HepG2 (cell line): ENCODE measurements around the gene PSMB11. TPM values are rescaled to one million over a fixed set of nuclear protein-coding genes. Genes with fewer than 3 reads are reported as not detected.

ENCODE experiments used
- ASH2L ChIP-seq: fragments of 300-600, 200-600 bp; sonication (generic); IDR thresholded peaks from 2 replicates; pipeline ENCODE4 v1.7.0; 2017; ENCODE audit warnings: low read depth, mild to moderate bottlenecking, moderate library complexity, mixed read lengths, low read length; ENCODE audit not compliant: insufficient read length
- BRD4 ChIP-seq: sonication (generic); formaldehyde crosslinking; IDR thresholded peaks from 2 replicates; pipeline ENCODE4 v1.4.0; 2020; ENCODE audit warnings: missing genetic modification reagents
- ETS1 ChIP-seq: sonication (generic); formaldehyde crosslinking; IDR thresholded peaks from 2 replicates; pipeline ENCODE4 v1.4.0; 2020; ENCODE audit warnings: missing genetic modification reagents
- GLMP ChIP-seq: sonication (generic); formaldehyde crosslinking; IDR thresholded peaks from 2 replicates; pipeline ENCODE4 v1.9.0; 2021; ENCODE audit warnings: missing genetic modification reagents, mild to moderate bottlenecking, borderline replicate concordance
- IRF1 ChIP-seq: sonication (generic); formaldehyde crosslinking; IDR thresholded peaks from 2 replicates; pipeline ENCODE4 v1.4.0; 2020; ENCODE audit warnings: low read depth, mild to moderate bottlenecking, missing genetic modification reagents
- KAT8 ChIP-seq: IDR thresholded peaks from 2 replicates; pipeline ENCODE4 v1.6.1; 2016; ENCODE audit warnings: missing genetic modification reagents, missing compliant biosample characterization
- KDM3A ChIP-seq: IDR thresholded peaks from 2 replicates; pipeline ENCODE4 v1.6.1; 2018; ENCODE audit warnings: low read depth, missing compliant biosample characterization
- MAFG ChIP-seq: sonication (generic); formaldehyde crosslinking; IDR thresholded peaks from 2 replicates; pipeline ENCODE4 v1.5.1; 2020; ENCODE audit warnings: mild to moderate bottlenecking, missing genetic modification reagents
- MEIS1 ChIP-seq: sonication (generic); formaldehyde crosslinking; IDR thresholded peaks from 2 replicates; pipeline ENCODE4 v1.9.0; 2021; ENCODE audit warnings: mild to moderate bottlenecking, missing genetic modification reagents, moderate library complexity, borderline replicate concordance
- MZF1 ChIP-seq: sonication (generic); formaldehyde crosslinking; IDR thresholded peaks from 2 replicates; pipeline ENCODE4 v1.8.1; 2023; ENCODE audit warnings: mild to moderate bottlenecking, missing genetic modification reagents, borderline replicate concordance
- NONO ChIP-seq, 2 experiments: fragments of 450-650 bp in 1 of 2; sonication (generic) in 1 of 2; formaldehyde crosslinking in 1 of 2; IDR thresholded peaks in 1 of 2; conservative IDR thresholded peaks in 1 of 2; 2 replicates each; pipeline versions ENCODE4 v1.6.1 to v1.8.0; 2017 to 2022; ENCODE audit warnings: mild to moderate bottlenecking in 1 of 2, missing genetic modification reagents in 1 of 2, moderate library complexity in 1 of 2
- ONECUT2 ChIP-seq: sonication (generic); formaldehyde crosslinking; IDR thresholded peaks from 2 replicates; pipeline ENCODE4 v1.4.0; 2020; ENCODE audit warnings: missing genetic modification reagents
- PRMT3 ChIP-seq: sonication (generic); formaldehyde crosslinking; IDR thresholded peaks from 2 replicates; pipeline ENCODE4 v1.8.1; 2022; ENCODE audit warnings: low read depth, mild to moderate bottlenecking, moderate library complexity, missing genetic modification reagents, borderline replicate concordance
- SRSF4 ChIP-seq: fragments of 200-400 bp; formaldehyde crosslinking; IDR thresholded peaks from one replicate; pipeline ENCODE4 v1.6.1; 2018; ENCODE audit warnings: mild to moderate bottlenecking, low read depth, low read length, moderate library complexity; ENCODE audit not compliant: poor library complexity, severe bottlenecking
- STAG1 ChIP-seq: sonication (generic); formaldehyde crosslinking; IDR thresholded peaks from 2 replicates; pipeline ENCODE4 v1.4.0; 2020; ENCODE audit warnings: missing genetic modification reagents
- TARDBP ChIP-seq: sonication (generic); formaldehyde crosslinking; IDR thresholded peaks from 2 replicates; pipeline ENCODE4 v1.8.0; 2022; ENCODE audit warnings: mild to moderate bottlenecking, missing genetic modification reagents
- TFDP1 ChIP-seq: IDR thresholded peaks from 2 replicates; pipeline ENCODE4 v1.6.1; 2016; ENCODE audit warnings: missing compliant biosample characterization, missing genetic modification reagents, borderline replicate concordance
- ZBTB1 ChIP-seq: sonication (generic); formaldehyde crosslinking; IDR thresholded peaks from 2 replicates; pipeline ENCODE4 v1.4.0; 2020; ENCODE audit warnings: missing genetic modification reagents, borderline replicate concordance
- ZBTB21 ChIP-seq: sonication (generic); formaldehyde crosslinking; IDR thresholded peaks from 2 replicates; pipeline ENCODE4 v1.4.0; 2020; ENCODE audit warnings: missing genetic modification reagents
- ZFP36L1 ChIP-seq: sonication (generic); formaldehyde crosslinking; IDR thresholded peaks from 2 replicates; pipeline ENCODE4 v1.8.0; 2022; ENCODE audit warnings: mild to moderate bottlenecking, missing genetic modification reagents, moderate library complexity
- ZNF12 ChIP-seq: sonication (generic); formaldehyde crosslinking; IDR thresholded peaks from 2 replicates; pipeline ENCODE4 v1.5.0; 2020; ENCODE audit warnings: missing genetic modification reagents
- ZNF225 ChIP-seq: sonication (generic); formaldehyde crosslinking; IDR thresholded peaks from 2 replicates; pipeline ENCODE4 v1.4.0; 2020; ENCODE audit warnings: mild to moderate bottlenecking, missing genetic modification reagents
- ZNF430 ChIP-seq: sonication (generic); formaldehyde crosslinking; IDR thresholded peaks from 2 replicates; pipeline ENCODE4 v1.9.0; 2021; ENCODE audit warnings: mild to moderate bottlenecking, missing genetic modification reagents
- ZNF451 ChIP-seq: sonication (generic); formaldehyde crosslinking; IDR thresholded peaks from 2 replicates; pipeline ENCODE4 v1.5.0; 2020; ENCODE audit warnings: mild to moderate bottlenecking, missing genetic modification reagents
- ZNF720 ChIP-seq: sonication (generic); formaldehyde crosslinking; IDR thresholded peaks from 2 replicates; pipeline ENCODE4 v1.4.0; 2020; ENCODE audit warnings: missing genetic modification reagents
- ZNF761 ChIP-seq: sonication (generic); formaldehyde crosslinking; conservative IDR thresholded peaks from 2 replicates; pipeline ENCODE4 v1.4.0; 2020; ENCODE audit warnings: mild to moderate bottlenecking, missing genetic modification reagents
- ZNF891 ChIP-seq: sonication (generic); formaldehyde crosslinking; IDR thresholded peaks from 2 replicates; pipeline ENCODE4 v1.5.0; 2020; ENCODE audit warnings: mild to moderate bottlenecking, missing genetic modification reagents
- polyA plus RNA-seq, 8 experiments: library from polyadenylated mRNA; depleted of rRNA in 3 of 8; stranded (reverse) in 7 of 8; unstranded in 1 of 8; fragments of >200 nt; fragmentation: Illumina TruSeq in 4 of 8; extraction: Trizol in 4 of 8; gene quantifications; 2 replicates each; pipeline versions ENCODE4 v1.2.1 to v1.2.3, GENCODE V29; 2011 to 2016; ENCODE audit warnings: low read depth in 4 of 8, missing spikeins in 1 of 8, mixed read lengths in 1 of 8; ENCODE audit not compliant: insufficient read depth in 1 of 8
- total RNA-seq, 5 experiments: library from RNA; depleted of rRNA; stranded (reverse); fragments of >200 nt; fragmentation: Illumina TruSeq; extraction: Trizol; gene quantifications; 2 replicates each; pipeline ENCODE4 v1.2.3, GENCODE V29; 2016; ENCODE audit warnings: low read depth in 1 of 5

Gene PSMB11
- total and polyA plus RNA-seq, 2 of the 13 experiments (the other 11 are each of a cell fraction or from before 2014, with no cell fraction given): not detected

- TF ChIP-seq IRF1 (CRISPR knock-in tag) (no peak), BRD4 (CRISPR knock-in tag) (no peak), ZBTB1 (CRISPR knock-in tag) (0 out of 2 replicates have a peak, but pooled peaks have one; percentile 59), ETS1 (CRISPR knock-in tag) (no peak), ONECUT2 (CRISPR knock-in tag) (no peak; the same call in 1 of the 2 replicates), MEIS1 (CRISPR knock-in tag) (no peak; the same call in 1 of the 2 replicates), ZBTB21 (CRISPR knock-in tag) (no peak), GLMP (CRISPR knock-in tag) (no peak), ZNF225 (CRISPR knock-in tag) (no peak), KAT8 (CRISPR knock-in tag) (peak; percentile 13; the same call in 1 of the 2 replicates), ZNF451 (no peak), KDM3A (CRISPR knock-in tag) (no peak), MZF1 (CRISPR knock-in tag) (no peak), TARDBP (CRISPR knock-in tag) (no peak), ZNF720 (no peak), PRMT3 (CRISPR knock-in tag) (no peak), ZNF12 (no peak), NONO (IDR thresholded peaks at IDR 0.05) (no peak), NONO (CRISPR knock-in tag; conservative IDR thresholded peaks at IDR 0.05) (no peak), ZNF761 (no peak), STAG1 (CRISPR knock-in tag) (no peak), TFDP1 (CRISPR knock-in tag) (0 out of 2 replicates have a peak, but pooled peaks have one; percentile 11), MAFG (CRISPR knock-in tag) (no peak), ZFP36L1 (CRISPR knock-in tag) (no peak), ASH2L (no peak), ZNF430 (no peak), SRSF4 (no peak), ZNF891 (CRISPR knock-in tag) (no peak)
Observed at GRCh38 chr14:23035303-23036144, 6.5 kb upstream of the PSMB11 start (continued).
